K562 (cell line): Measurements from ENCODE around the gene CFD. TPM values are rescaled to one million over a fixed set of nuclear protein-coding genes. Genes with fewer than 3 reads are reported as not detected.
A peak's percentile ranks its signal among the peaks of the same experiment; 100 is the strongest.

Source experiments
- BRD4 ChIP-seq: fragments of 200-600 bp; sonication (generic); IDR thresholded peaks from 2 replicates; pipeline ENCODE4 v1.6.1; 2017; ENCODE audit warnings: inconsistent platforms
- ELF1 ChIP-seq: fragments of 200-800 bp; sonication (Bioruptor generic); IDR thresholded peaks from 2 replicates; pipeline ENCODE4 v1.6.1; 2016; ENCODE audit warnings: missing genetic modification characterization, missing compliant biosample characterization
- EP400 ChIP-seq: fragments of 450-650 bp; IDR thresholded peaks from 2 replicates; pipeline ENCODE4 v1.6.1; 2017; ENCODE audit warnings: antibody characterized with exemption, mild to moderate bottlenecking, moderate library complexity
- FOXK2 ChIP-seq, 2 experiments: fragments of 450-650 bp; IDR thresholded peaks in 1 of 2; conservative IDR thresholded peaks in 1 of 2; 2 replicates each; pipeline ENCODE4 v1.6.1; 2016; ENCODE audit warnings: low read depth in 2 of 2, mild to moderate bottlenecking in 1 of 2
- HDAC2 ChIP-seq: fragments of 450-650 bp; IDR thresholded peaks from 2 replicates; pipeline ENCODE4 v1.6.1; 2016; ENCODE audit warnings: mild to moderate bottlenecking
- IRF2 ChIP-seq: sonication (generic); formaldehyde crosslinking; IDR thresholded peaks from 2 replicates; pipeline ENCODE4 v1.8.1; 2022; ENCODE audit warnings: mild to moderate bottlenecking, missing genetic modification reagents
- LEF1 ChIP-seq: fragments of 450-650 bp; IDR thresholded peaks from 2 replicates; pipeline ENCODE4 v1.6.1; 2016; ENCODE audit warnings: mild to moderate bottlenecking
- MYNN ChIP-seq, 2 experiments: sonication (generic); formaldehyde crosslinking in 1 of 2; IDR thresholded peaks; 2 replicates each; pipeline versions ENCODE4 v1.5.0 to v1.6.1; 2016 to 2020; ENCODE audit warnings: antibody characterized with exemption in 1 of 2, missing genetic modification reagents in 1 of 2
- PML ChIP-seq: IDR thresholded peaks from 2 replicates; pipeline ENCODE4 v1.6.1; 2012; ENCODE audit warnings: low read length, inconsistent platforms
- PRMT5 ChIP-seq: sonication (generic); formaldehyde crosslinking; IDR thresholded peaks from 2 replicates; pipeline ENCODE4 v1.5.0; 2020; ENCODE audit warnings: missing genetic modification reagents
- PTTG1 ChIP-seq: fragments of 450-650 bp; IDR thresholded peaks from 2 replicates; pipeline ENCODE4 v1.6.1; 2016; ENCODE audit warnings: low read depth, mild to moderate bottlenecking, missing genetic modification characterization, missing compliant biosample characterization
- PYGO2 ChIP-seq: fragments of 450-650 bp; IDR thresholded peaks from 2 replicates; pipeline ENCODE4 v1.6.1; 2016; ENCODE audit warnings: mild to moderate bottlenecking, missing genetic modification characterization, moderate library complexity, missing compliant biosample characterization
- SRSF1 ChIP-seq: fragments of 200-400 bp; formaldehyde crosslinking; IDR thresholded peaks from 2 replicates; pipeline ENCODE4 v1.6.1; 2017; ENCODE audit warnings: mild to moderate bottlenecking, low read depth, low read length, moderate library complexity
- SRSF3 ChIP-seq: fragments of 200-400 bp; formaldehyde crosslinking; IDR thresholded peaks from 2 replicates; pipeline ENCODE4 v1.6.1; 2016; ENCODE audit warnings: mild to moderate bottlenecking, low read length, moderate library complexity; ENCODE audit not compliant: insufficient read depth
- ZNF263 ChIP-seq: sonication (generic); formaldehyde crosslinking; IDR thresholded peaks from 2 replicates; pipeline ENCODE4 v1.8.0; 2022; ENCODE audit warnings: mild to moderate bottlenecking, missing genetic modification reagents, borderline replicate concordance
- ZNF561 ChIP-seq: fragments of 450-650 bp; formaldehyde crosslinking; conservative IDR thresholded peaks from 2 replicates; pipeline ENCODE4 v1.4.0; 2020; ENCODE audit warnings: mild to moderate bottlenecking, moderate library complexity
- ZNF655 ChIP-seq: fragments of 250-450 bp; sonication (Bioruptor Pico); IDR thresholded peaks from 2 replicates; pipeline ENCODE4 v1.5.0; 2021
- ZNF696 ChIP-seq: fragments of 250-450 bp; sonication (Bioruptor Pico); conservative IDR thresholded peaks from 2 replicates; pipeline ENCODE4 v1.4.0; 2020; ENCODE audit warnings: mild to moderate bottlenecking, moderate library complexity
- polyA plus RNA-seq, 8 experiments: library from polyadenylated mRNA; depleted of rRNA in 4 of 8; stranded (reverse) in 5 of 8; unstranded in 3 of 8; fragments of >200 nt; fragmentation: Nextera tagmentation in 2 of 8; fragmentation: Illumina TruSeq in 1 of 8; extraction: Ambion mirVana in 2 of 8; extraction: Trizol in 1 of 8; gene quantifications; 2 replicates each; pipeline versions ENCODE4 v1.2.1 to v1.2.3, GENCODE V29; 2011 to 2014; ENCODE audit warnings: inconsistent platforms in 1 of 8, missing spikeins in 1 of 8
- total RNA-seq, 7 experiments: library from RNA; depleted of rRNA in 6 of 7; stranded (reverse); fragments of >200 nt in 6 of 7; fragmentation: Illumina TruSeq in 2 of 7; extraction: Trizol in 2 of 7; gene quantifications; 2 replicates each; pipeline versions ENCODE4 v1.2.1 to v1.2.3, GENCODE V29; 2011 to 2021; ENCODE audit warnings: low replicate concordance in 1 of 7
- TF ChIP-seq, protein P1 (sequence below): IDR thresholded peaks from 2 replicates; pipeline ENCODE4 v1.6.1; 2011; ENCODE audit not compliant: insufficient read length; ENCODE audit errors: extremely low read depth
- TF ChIP-seq, protein P2 (sequence below): fragments of 450-650 bp; formaldehyde crosslinking; IDR thresholded peaks from 2 replicates; pipeline ENCODE4 v1.4.0; 2020; ENCODE audit warnings: mild to moderate bottlenecking, mixed read lengths
- TF ChIP-seq, protein P3 (sequence below): fragments of 450-650 bp; IDR thresholded peaks from 2 replicates; pipeline ENCODE4 v1.6.1; 2018; ENCODE audit warnings: mild to moderate bottlenecking, low read depth; ENCODE audit not compliant: partially characterized antibody
- TF ChIP-seq, protein P4 (sequence below): sonication (generic); formaldehyde crosslinking; IDR thresholded peaks from 2 replicates; pipeline ENCODE4 v1.8.0; 2022; ENCODE audit warnings: mild to moderate bottlenecking, low read depth, missing genetic modification reagents

Gene CFD
- total and polyA plus RNA-seq, 9 of the 15 experiments (the other 6 are each of a cell fraction or from before 2014, with no cell fraction given) = 0.52 to 59.4 (median 7.6) TPM

- TF ChIP-seq SRSF1 (no peak), MYNN (IDR thresholded peaks at IDR 0.05) (peak; percentile 96), MYNN (CRISPR knock-in tag; IDR thresholded peaks at IDR 0.05) (no peak), EP400 (peak; percentile 70), ZNF263 (CRISPR knock-in tag) (peak; percentile 92), PTTG1 (tag) (no peak), PRMT5 (CRISPR knock-in tag) (no peak), LEF1 (peak; percentile 96), SRSF3 (no peak), ZNF696 (CRISPR knock-in tag) (no peak), ZNF561 (CRISPR knock-in tag) (no peak), PML (peak; percentile 85), HDAC2 (peak; percentile 82), FOXK2 (conservative IDR thresholded peaks at IDR 0.05 in 1 of 2, IDR thresholded peaks at IDR 0.05 in 1 of 2; ENCODE audit: low read depth in 2 of 2) (peak in 1 of 2 experiments; percentile 8; a peak in 1 of 4 replicates), BRD4 (no peak; the same call in 1 of the 2 replicates), PYGO2 (tag) (peak; percentile 48; the same call in 1 of the 2 replicates), IRF2 (CRISPR knock-in tag) (no peak), ZNF655 (CRISPR knock-in tag) (no peak), ELF1 (tag) (no peak)
- TF ChIP-seq, protein P1, sequence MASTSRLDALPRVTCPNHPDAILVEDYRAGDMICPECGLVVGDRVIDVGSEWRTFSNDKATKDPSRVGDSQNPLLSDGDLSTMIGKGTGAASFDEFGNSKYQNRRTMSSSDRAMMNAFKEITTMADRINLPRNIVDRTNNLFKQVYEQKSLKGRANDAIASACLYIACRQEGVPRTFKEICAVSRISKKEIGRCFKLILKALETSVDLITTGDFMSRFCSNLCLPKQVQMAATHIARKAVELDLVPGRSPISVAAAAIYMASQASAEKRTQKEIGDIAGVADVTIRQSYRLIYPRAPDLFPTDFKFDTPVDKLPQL = no peak
- TF ChIP-seq, protein P2, sequence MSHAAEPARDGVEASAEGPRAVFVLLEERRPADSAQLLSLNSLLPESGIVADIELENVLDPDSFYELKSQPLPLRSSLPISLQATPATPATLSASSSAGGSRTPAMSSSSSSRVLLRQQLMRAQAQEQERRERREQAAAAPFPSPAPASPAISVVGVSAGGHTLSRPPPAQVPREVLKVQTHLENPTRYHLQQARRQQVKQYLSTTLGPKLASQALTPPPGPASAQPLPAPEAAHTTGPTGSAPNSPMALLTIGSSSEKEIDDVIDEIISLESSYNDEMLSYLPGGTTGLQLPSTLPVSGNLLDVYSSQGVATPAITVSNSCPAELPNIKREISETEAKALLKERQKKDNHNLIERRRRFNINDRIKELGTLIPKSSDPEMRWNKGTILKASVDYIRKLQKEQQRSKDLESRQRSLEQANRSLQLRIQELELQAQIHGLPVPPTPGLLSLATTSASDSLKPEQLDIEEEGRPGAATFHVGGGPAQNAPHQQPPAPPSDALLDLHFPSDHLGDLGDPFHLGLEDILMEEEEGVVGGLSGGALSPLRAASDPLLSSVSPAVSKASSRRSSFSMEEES = no peak
- TF ChIP-seq, protein P3, sequence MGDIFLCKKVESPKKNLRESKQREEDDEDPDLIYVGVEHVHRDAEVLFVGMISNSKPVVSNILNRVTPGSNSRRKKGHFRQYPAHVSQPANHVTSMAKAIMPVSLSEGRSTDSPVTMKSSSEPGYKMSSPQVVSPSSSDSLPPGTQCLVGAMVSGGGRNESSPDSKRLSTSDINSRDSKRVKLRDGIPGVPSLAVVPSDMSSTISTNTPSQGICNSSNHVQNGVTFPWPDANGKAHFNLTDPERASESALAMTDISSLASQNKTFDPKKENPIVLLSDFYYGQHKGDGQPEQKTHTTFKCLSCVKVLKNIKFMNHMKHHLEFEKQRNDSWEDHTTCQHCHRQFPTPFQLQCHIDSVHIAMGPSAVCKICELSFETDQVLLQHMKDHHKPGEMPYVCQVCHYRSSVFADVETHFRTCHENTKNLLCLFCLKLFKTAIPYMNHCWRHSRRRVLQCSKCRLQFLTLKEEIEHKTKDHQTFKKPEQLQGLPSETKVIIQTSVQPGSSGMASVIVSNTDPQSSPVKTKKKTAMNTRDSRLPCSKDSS = no peak
- TF ChIP-seq, protein P4, sequence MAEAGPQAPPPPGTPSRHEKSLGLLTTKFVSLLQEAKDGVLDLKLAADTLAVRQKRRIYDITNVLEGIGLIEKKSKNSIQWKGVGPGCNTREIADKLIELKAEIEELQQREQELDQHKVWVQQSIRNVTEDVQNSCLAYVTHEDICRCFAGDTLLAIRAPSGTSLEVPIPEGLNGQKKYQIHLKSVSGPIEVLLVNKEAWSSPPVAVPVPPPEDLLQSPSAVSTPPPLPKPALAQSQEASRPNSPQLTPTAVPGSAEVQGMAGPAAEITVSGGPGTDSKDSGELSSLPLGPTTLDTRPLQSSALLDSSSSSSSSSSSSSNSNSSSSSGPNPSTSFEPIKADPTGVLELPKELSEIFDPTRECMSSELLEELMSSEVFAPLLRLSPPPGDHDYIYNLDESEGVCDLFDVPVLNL (CRISPR knock-in tag) = no peak
Observed at GRCh38 chr19:907183-907853, 47.9 kb downstream of the CFD start (continued).
